ENCODE measurements around the gene ZNF548.

The ZNF548 gene

DNA sequence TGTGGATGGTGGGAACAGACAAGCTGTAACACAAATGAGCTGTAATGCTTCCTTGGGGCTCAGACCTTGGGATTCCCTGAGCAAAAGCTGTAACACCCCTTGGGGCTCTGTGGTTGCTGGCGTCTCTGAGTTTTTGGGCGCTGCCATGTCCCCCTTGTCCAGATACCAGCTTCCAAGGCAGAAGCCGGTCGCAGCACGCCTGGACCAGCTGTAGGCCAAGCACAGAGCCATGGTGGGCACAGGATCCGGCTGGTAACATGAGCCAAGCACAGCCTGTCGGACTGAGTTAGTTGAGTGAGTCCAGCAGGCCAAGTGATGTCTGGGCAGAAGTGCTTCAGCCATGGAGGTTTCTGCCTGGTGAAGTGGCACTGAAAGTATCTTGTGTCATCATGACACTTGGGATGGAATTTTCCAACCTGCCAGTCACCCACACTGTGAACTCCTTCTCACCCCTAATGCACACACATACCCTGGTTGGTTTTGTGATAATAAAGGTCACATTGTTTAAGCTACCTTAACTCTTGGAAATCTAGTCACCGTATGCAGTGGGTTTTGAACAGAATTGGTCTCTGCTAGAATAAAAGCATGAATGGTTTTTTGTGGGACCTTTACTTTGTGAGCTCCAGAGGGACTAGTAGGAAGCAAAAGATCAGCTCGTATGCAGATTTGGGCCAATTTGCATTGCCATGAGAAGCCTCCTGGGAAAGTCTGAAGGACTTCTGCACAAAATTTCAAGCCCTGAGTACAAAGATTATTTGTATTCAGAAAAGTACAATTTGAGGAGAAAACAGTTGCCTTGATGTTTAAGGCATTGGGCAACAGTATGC lies 14.3 kb downstream of the ZNF548 start:
- DNase-seq = no peak

DNA sequence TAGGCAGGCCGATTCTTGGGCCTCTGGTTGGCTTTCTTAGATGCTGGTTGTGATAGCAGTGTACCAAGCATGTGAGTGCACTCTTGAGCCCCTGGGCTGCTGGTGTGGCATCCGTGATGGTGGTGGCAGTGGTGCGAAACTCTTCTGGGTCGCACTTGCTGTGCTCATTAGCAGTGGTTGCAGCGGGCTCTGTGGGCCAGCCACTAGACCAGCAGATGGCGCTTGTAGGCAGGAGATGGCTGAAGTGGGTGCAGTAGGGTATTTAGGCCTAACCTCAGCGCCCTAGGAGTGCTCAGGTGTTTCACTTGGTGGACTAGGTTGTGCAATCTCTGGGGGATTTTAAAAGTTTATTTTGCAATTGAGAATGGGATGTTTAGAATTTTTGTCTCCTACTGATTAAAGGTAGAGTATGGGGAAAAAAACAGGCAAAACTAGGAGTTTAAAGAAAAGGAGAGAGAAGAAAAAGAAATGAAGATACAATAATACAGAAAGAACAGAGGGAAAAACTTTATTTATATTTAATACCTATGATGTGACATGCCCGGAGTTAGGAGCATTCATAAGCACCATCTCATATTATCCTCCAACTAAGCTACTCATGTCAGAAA lies 17.0 kb downstream of the ZNF548 start:
- DNase-seq = no peak

DNA sequence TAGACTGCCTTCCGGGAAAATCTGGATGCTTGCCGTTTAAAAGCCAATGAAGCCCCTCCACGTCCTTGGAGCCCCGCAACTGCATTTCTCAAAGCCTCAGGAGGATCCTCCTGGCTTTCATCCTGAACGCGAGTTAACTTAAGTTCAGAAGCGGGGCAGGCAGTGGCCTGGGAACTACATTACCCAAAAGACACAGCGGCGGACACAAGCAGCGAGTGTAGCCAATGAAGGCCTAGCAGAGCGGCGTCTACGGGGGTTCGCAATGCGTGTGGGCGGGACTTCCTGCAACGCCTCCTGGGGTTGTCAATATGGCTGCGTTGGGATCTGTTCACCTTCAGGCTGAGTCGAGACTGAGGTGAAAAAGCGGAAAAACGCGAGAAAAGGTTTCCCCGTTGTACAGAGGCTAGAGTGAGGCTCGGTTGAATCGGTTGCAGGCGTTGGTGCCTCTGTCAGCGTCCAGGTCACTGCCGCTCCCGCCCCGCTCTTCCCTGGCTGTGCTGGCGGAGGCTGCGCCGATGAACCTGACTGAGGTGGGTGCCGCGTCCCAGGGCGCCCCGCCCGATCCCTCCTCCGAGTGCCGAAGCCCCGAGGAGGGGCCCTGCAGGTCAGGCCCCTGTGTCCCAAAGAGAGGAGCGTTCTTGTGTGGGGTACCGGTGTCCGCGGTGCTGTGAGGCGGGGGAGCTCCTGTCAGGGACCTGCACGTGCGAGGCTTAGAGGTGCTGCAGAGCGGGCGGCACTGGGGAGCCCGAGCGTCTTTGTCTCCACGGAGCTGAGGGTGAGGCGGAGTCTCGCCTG lies 21.4 kb downstream of the ZNF548 start, which contains the start of gene ZNF17:
ZNF17 (plus strand) TSS at position 285 of the 795 bp plus-strand sequence. CDS start 2,455 bp downstream, outside the sequence.
- DNase-seq = peak; percentile 79

GRCh38 chr19:57419439-57419838 lies 29.8 kb downstream of the ZNF548 start:
- no peak for DNase-seq

DNA sequence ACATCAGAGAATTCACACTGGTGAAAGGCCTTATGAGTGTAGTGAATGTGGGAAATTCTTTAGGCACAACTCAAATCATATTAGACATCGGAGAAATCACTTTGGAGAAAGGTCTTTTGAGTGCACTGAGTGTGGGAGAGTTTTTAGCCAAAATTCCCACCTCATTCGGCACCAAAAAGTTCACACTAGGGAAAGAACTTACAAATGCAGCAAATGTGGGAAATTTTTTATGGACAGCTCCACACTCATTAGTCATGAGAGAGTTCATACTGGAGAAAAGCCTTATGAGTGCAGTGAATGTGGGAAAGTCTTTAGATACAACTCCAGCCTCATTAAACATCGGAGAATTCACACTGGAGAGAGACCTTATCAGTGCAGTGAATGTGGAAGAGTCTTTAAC lies 31.4 kb downstream of the ZNF548 start:
- DNase-seq = no peak

DNA sequence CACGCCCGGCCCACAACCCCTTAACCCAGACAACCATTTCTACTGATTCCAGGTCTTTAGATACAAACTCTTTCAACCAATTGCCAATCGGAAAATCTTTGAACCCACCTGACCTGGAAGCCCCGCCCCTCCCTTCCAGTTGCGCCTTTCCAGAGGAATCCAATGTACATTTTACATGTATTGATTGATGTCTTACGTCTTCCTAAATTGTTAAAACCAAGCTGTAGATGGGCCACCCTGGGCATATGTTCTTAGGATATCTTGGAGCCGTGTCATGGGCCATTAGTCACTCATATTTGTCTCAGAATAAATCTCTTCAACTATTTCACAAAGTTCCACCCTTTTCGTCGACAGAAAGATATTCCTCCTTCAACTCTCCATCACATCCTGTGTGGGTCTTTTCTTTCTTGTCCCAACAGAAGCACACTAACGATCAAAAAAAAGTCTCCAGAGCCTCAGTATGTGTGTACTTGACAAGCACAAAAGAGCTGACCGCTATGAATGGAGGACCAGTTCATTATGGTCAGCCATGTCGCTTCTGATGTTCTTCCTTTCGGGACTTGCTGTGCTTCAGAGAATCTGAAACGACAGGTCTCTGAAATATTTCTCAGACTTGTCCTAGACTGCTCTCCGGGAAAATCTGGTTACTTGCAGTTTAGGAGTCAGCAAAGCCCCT lies 44.9 kb downstream of the ZNF548 start:
- DNase-seq = no peak

- DNase-seq = peak; percentile 96
These were observed 45.7 kb downstream of the ZNF548 start, which contains the start of gene ZNF749 for GRCh38 chr19:57435062-57435978. TSS of gene ZNF749 (plus strand) at chr19:57435325. CDS start at chr19:57435579, 254 bp downstream.

DNA sequence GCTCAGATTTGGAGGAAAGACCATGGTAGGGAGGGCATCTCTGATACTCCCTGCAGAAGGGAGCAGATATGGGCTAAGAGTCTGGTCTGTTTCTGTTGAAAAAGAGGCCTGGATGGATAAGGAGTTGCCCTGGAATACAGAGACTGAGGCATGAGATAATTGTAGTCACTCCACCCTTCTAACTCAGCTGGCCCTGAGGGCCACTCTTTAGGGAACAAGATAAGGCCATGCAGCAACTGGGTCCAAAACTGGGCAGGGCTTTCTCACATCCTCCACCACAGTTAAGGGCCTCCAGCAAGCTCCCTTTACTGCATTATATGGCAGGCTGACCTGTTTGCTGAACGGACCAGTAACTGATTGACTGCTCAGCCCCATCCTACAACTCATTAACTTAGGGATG lies 46.8 kb downstream of the ZNF548 start:
- no peak for DNase-seq

DNA sequence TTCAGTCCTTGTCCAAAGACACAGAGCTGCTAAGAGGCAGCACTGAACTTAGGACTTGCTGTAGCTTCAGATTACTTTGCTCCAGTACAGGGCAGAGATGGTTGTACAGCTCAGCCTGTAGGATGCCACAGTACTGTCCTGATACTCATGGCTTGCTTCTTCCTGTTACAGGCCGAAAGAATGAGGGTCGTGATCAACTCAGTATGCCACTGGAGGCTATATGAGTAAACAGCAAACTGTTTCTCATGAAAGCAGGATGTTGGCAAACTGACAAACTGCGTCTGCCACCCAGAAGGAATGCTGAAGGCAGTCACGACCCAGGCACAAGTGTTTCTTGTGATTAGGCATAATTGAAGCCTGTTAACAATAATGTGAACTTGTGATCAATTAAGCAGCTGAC lies 48.3 kb downstream of the ZNF548 start:
- DNase-seq = no peak

DNA sequence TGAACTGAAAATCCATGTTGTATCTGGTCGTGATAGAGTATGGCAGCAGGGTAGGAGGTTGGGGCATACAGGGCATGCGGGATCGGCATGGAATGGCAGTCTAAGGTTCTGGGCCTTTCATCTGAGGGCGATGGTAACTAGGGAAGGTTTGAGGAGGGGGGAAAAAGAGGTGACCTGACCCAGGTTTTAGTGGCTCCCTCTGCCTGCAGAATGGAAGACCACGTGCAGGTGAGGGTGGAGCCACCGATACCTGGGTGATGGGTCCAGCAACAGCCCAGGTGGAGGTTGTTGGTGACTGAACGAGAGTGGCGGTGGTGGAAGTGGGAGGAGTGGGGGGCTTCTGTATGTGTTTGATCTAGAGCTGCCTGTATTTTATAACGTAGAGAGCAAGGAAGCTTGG lies 49.3 kb downstream of the ZNF548 start:
- no peak for DNase-seq

- no peak for DNase-seq
These were observed 52.5 kb downstream of the ZNF548 start for GRCh38 chr19:57441979-57442752.

DNA sequence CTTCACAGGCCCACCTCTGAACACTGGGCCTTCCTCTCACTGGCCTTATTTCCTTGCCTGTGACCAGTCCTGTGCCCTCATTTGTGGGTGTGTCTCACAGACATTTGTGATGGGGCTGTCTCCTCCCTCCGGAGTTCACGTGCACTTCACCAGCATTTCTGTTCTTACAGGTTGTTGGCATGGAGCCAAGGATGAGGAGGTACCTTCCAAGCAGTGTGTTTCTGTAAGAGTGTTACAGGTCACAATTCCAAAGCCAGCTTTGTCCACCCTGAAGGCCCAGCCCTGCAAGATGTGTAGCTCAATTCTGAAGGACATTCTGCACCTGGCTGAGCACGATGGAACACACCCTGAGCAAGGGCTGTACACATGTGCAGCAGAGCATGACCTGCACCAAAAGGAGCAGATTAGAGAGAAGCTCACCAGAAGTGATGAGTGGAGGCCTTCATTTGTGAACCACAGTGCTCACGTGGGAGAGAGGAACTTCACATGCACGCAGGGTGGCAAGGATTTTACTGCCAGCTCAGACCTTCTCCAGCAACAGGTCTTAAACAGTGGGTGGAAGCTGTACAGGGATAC lies 53.6 kb downstream of the ZNF548 start:
- no peak for DNase-seq

- DNase-seq = no peak
These were observed 62.7 kb downstream of the ZNF548 start for GRCh38 chr19:57452307-57452706.

All from DMS153 (cell line).